ENCODE measurements around the gene REPS2. TPM values are rescaled to one million over a fixed set of nuclear protein-coding genes. Genes with fewer than 3 reads are reported as not detected.

REPS2 gene
- total RNA-seq, 1 donor from 2014 or later, result 18.9 TPM

- ATAC-seq, result no peak
- no peak overlapping the region for H3K27ac ChIP-seq
- H3K9me3 ChIP-seq, result no peaks in the 10 kb centered on the region
- no peak for TF ChIP-seq CTCF (IDR thresholded peaks at IDR 0.05)
- no peak overlapping the region for H3K4me3 ChIP-seq
- intact Hi-C loops (cut with DNase I), result loop anchor here (10.0 kb wide), 1 partner anchor 217 kb away; no protein-coding TSS in a partner anchor
- no peak for DNase-seq
- no peaks in the 10 kb centered on the region for H3K27me3 ChIP-seq
- H3K4me1 ChIP-seq, result no peaks in the 10 kb centered on the region
- H3K36me3 ChIP-seq, result no peaks in the 10 kb centered on the region
Observed at GRCh38 chrX:17042037-17042436, 95.6 kb downstream of the REPS2 start.

DNA sequence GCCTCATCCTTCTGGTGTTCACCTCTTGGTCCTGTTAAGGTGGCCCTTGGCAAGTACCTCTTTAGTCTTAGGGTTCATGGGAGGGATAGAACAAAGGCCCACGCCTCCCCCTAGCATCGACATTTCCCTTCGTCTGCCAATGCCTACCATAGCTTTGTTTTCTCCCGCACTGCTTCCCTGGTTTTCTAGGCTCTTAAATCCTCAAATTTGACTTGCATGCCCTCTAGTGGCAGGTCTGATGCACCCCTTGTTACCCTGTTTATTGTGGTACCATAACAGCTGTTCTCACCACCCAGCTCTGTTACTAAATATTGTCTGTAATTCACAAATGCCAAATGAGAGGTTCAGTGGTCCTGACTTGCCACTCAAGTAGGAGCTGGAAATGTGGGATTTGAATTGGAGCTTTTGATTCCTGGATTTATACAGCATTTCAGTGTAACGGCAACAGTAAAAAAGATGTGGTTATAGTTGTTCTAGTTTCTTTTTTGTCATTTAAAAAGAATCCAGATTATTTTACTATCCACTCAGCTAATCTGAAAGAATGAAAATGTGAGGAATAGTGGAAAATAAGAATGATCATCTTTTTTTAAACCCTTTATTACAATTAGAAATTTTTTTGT is 100.1 kb downstream of the REPS2 start:
- no peak for DNase-seq
- H3K27me3 ChIP-seq, result no peaks in the 10 kb centered on the region
- H3K4me3 ChIP-seq, result no peak overlapping the region
- peak; percentile 66 for TF ChIP-seq CTCF (IDR thresholded peaks at IDR 0.05)
- no peaks in the 10 kb centered on the region for H3K4me1 ChIP-seq
- no peaks in the 10 kb centered on the region for H3K9me3 ChIP-seq
- no peak overlapping the region for H3K27ac ChIP-seq
- no peaks in the 10 kb centered on the region for H3K36me3 ChIP-seq
- intact Hi-C loops (cut with DNase I), result loop anchor here (10.0 kb wide), 1 partner anchor 222 kb away; no protein-coding TSS in a partner anchor
- ATAC-seq, result peak; percentile 90

- H3K4me1 ChIP-seq, result no peaks in the 10 kb centered on the region
- H3K36me3 ChIP-seq, result no peaks in the 10 kb centered on the region
- H3K27me3 ChIP-seq, result no peaks in the 10 kb centered on the region
- TF ChIP-seq CTCF (IDR thresholded peaks at IDR 0.05), result no peak
- no peaks in the 10 kb centered on the region for H3K9me3 ChIP-seq
- no peak overlapping the region for H3K27ac ChIP-seq
- intact Hi-C loops (cut with DNase I), result loop anchor here (10.0 kb wide), 1 partner anchor 222 kb away; no protein-coding TSS in a partner anchor
- H3K4me3 ChIP-seq, result no peak overlapping the region
- DNase-seq (no peak), ATAC-seq (no peak)
Observed at GRCh38 chrX:17047224-17047623, 100.8 kb downstream of the REPS2 start.

DNA sequence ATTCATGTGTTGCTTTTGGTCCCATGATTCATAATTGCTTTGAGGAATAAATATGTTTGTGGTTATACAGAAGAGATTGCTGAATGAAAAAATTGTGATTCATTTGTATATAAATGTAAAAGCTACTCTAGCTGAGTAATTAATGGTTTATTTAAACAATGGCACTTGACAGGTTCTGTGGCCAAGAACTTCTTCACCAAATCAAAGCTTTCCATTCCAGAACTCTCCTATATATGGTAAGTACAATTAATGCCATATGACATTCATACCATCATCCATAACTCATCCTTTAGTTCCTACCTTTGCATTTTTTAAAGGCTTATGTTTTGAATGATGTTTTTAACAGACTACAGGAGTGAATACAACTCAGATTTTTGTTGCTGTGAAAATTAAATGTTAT is 105.8 kb downstream of the REPS2 start:
- no peaks in the 10 kb centered on the region for H3K9me3 ChIP-seq
- no peak overlapping the region for H3K4me3 ChIP-seq
- no peak overlapping the region for H3K27ac ChIP-seq
- ATAC-seq (no peak), DNase-seq (no peak)
- TF ChIP-seq CTCF (IDR thresholded peaks at IDR 0.05), result no peak
- no peaks in the 10 kb centered on the region for H3K4me1 ChIP-seq
- no peaks in the 10 kb centered on the region for H3K27me3 ChIP-seq
- no peaks in the 10 kb centered on the region for H3K36me3 ChIP-seq
- intact Hi-C loops (cut with DNase I), result no loop called here

DNA sequence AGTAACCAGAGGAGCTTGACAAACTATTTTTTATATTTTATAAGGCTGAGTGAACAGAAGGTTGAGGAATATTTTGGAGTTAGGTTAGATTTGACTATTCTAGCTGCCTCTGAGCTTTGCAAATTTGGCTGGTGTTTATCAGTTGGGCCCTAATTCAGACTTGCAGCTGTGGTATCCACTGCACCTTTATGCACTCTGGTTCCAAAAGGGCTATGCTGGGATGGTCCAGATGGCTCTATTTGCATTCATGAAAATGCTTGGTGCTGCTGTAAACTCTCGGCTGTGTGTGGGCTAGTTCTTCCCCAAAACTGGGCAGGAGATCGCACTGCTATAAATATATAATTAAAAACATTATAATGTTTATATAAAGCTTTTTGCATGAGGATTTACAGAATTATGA is 106.3 kb downstream of the REPS2 start:
- H3K27me3 ChIP-seq, result no peaks in the 10 kb centered on the region
- ATAC-seq, result no peak
- H3K4me1 ChIP-seq, result no peaks in the 10 kb centered on the region
- no peaks in the 10 kb centered on the region for H3K9me3 ChIP-seq
- H3K27ac ChIP-seq, result no peak overlapping the region
- no peak for TF ChIP-seq CTCF (IDR thresholded peaks at IDR 0.05)
- intact Hi-C loops (cut with DNase I), result no loop called here
- H3K36me3 ChIP-seq, result no peaks in the 10 kb centered on the region
- H3K4me3 ChIP-seq, result no peak overlapping the region
- DNase-seq, result no peak

GRCh38 chrX:17053502-17053901 is 107.0 kb downstream of the REPS2 start:
- no peaks in the 10 kb centered on the region for H3K4me1 ChIP-seq
- TF ChIP-seq CTCF (IDR thresholded peaks at IDR 0.05), result no peak
- no peaks in the 10 kb centered on the region for H3K9me3 ChIP-seq
- intact Hi-C loops (cut with DNase I), result no loop called here
- H3K36me3 ChIP-seq, result no peaks in the 10 kb centered on the region
- H3K27me3 ChIP-seq, result no peaks in the 10 kb centered on the region
- no peak overlapping the region for H3K27ac ChIP-seq
- ATAC-seq (no peak), DNase-seq (no peak)
- no peak overlapping the region for H3K4me3 ChIP-seq
